ENCODE results near the gene KAZALD1. TPM values are rescaled to one million over a fixed set of nuclear protein-coding genes. Genes with fewer than 3 reads are reported as not detected.

KAZALD1 gene
- total RNA-seq, 6 experiments from 2014 or later, result 14.5 to 21.1 (median 19.9) TPM

GRCh38 chr10:101063050-101063525 is 1.3 kb downstream of the KAZALD1 start:
- peaks cover 3% of the 10 kb centered on the region for H3K27me3 Mint-ChIP-seq (ENCODE audit: insufficient read depth)
- no peak for DNase-seq
- no peaks in the 10 kb centered on the region for H3K9me3 Mint-ChIP-seq
- H3K36me3 Mint-ChIP-seq (ENCODE audit: low read depth), result no peaks in the 10 kb centered on the region
- TF ChIP-seq, protein P1, sequence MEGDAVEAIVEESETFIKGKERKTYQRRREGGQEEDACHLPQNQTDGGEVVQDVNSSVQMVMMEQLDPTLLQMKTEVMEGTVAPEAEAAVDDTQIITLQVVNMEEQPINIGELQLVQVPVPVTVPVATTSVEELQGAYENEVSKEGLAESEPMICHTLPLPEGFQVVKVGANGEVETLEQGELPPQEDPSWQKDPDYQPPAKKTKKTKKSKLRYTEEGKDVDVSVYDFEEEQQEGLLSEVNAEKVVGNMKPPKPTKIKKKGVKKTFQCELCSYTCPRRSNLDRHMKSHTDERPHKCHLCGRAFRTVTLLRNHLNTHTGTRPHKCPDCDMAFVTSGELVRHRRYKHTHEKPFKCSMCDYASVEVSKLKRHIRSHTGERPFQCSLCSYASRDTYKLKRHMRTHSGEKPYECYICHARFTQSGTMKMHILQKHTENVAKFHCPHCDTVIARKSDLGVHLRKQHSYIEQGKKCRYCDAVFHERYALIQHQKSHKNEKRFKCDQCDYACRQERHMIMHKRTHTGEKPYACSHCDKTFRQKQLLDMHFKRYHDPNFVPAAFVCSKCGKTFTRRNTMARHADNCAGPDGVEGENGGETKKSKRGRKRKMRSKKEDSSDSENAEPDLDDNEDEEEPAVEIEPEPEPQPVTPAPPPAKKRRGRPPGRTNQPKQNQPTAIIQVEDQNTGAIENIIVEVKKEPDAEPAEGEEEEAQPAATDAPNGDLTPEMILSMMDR (IDR thresholded peaks at IDR 0.05), result no peak
- peak overlapping the region; percentile 57 for H3K4me3 Mint-ChIP-seq
- no peak overlapping the region for H3K27ac Mint-ChIP-seq
- peaks cover 54% of the 10 kb centered on the region for H3K4me1 Mint-ChIP-seq (ENCODE audit: low read depth)

GRCh38 chr10:101063548-101064414 is 2.0 kb downstream of the KAZALD1 start:
- TF ChIP-seq, protein P1 (IDR thresholded peaks at IDR 0.05), result no peak
- Mint-ChIP-seq H3K4me1 (ENCODE audit: low read depth) (peaks cover 54% of the 10 kb centered on the region), H3K9me3 (no peaks in the 10 kb centered on the region), H3K27ac (peak overlapping the region; percentile 7; the same call in 1 of the 2 replicates), H3K36me3 (ENCODE audit: low read depth) (no peaks in the 10 kb centered on the region), H3K27me3 (ENCODE audit: insufficient read depth) (peaks cover 3% of the 10 kb centered on the region), H3K4me3 (peak overlapping the region; percentile 57)
- DNase-seq, result no peak

GRCh38 chr10:101064415-101065030 is 2.7 kb downstream of the KAZALD1 start:
- Mint-ChIP-seq H3K9me3 (no peaks in the 10 kb centered on the region), H3K36me3 (ENCODE audit: low read depth) (no peaks in the 10 kb centered on the region), H3K4me3 (0 out of 2 replicates have a peak overlapping the region, but pooled peaks have one; percentile 57), H3K27ac (peak overlapping the region; percentile 86; the same call in 1 of the 2 replicates), H3K4me1 (ENCODE audit: low read depth) (peaks cover 50% of the 10 kb centered on the region), H3K27me3 (ENCODE audit: insufficient read depth) (peaks cover 3% of the 10 kb centered on the region)
- DNase-seq, result no peak
- TF ChIP-seq, protein P1 (IDR thresholded peaks at IDR 0.05), result no peak

DNA sequence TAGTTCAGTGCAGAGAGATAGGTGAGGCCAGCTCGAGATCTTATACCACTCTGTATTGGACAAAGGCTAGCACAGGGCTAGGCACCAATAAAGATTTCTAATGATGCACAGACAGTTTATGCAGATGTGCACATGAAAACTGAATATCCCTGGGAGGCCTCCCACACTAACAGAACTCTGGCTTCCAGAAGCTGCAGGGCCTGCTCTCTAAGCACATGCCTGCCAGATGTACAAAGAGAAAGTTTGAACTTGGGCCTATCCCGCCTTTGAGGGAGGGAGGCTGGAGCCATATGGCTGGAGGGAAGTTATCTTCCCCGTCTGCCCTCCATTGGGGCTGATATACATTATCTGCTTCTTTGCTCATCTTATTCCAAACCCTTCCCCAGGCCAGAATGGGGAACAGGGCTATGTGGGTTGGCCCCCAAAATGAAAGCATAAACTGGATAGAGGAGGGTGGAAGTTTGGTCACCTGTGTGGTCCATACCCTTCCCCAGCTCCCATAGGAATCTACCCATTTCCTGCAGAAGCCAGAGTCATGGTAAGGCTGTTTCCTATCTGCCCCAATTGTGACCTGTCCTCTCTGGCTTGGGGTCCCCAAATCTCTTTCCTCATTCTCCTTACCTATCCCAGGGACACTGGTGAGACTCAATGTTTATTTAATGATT is 3.8 kb downstream of the KAZALD1 start:
- peak overlapping the region; percentile 86 for H3K27ac Mint-ChIP-seq
- H3K9me3 Mint-ChIP-seq, result no peaks in the 10 kb centered on the region
- no peaks in the 10 kb centered on the region for H3K36me3 Mint-ChIP-seq (ENCODE audit: low read depth)
- peaks cover 42% of the 10 kb centered on the region for H3K4me1 Mint-ChIP-seq (ENCODE audit: low read depth)
- H3K4me3 Mint-ChIP-seq, result peak overlapping the region; percentile 88
- peak; percentile 33 for DNase-seq
- H3K27me3 Mint-ChIP-seq (ENCODE audit: insufficient read depth), result peaks cover 3% of the 10 kb centered on the region
- TF ChIP-seq, protein P1 (IDR thresholded peaks at IDR 0.05), result no peak

GRCh38 chr10:101066146-101066895 is 4.5 kb downstream of the KAZALD1 start:
- TF ChIP-seq, protein P1 (IDR thresholded peaks at IDR 0.05), result peak; percentile 70
- Mint-ChIP-seq H3K4me3 (peak overlapping the region; percentile 88), H3K9me3 (no peaks in the 10 kb centered on the region), H3K27ac (peak overlapping the region; percentile 86), H3K36me3 (ENCODE audit: low read depth) (no peaks in the 10 kb centered on the region), H3K27me3 (ENCODE audit: insufficient read depth) (peaks cover 3% of the 10 kb centered on the region), H3K4me1 (ENCODE audit: low read depth) (peaks cover 47% of the 10 kb centered on the region)
- peak; percentile 67 for DNase-seq
